Progenitor cell of endocrine pancreas (in vitro differentiated cells): ENCODE results near the gene FOLR2. TPM values are rescaled to one million over a fixed set of nuclear protein-coding genes. Genes with fewer than 3 reads are reported as not detected.

Source experiments
- DNase-seq: peaks from one replicate; pipeline ENCODE4 v3.0.0; 2021; ENCODE audit warnings: low spot score; ENCODE audit not compliant: unreplicated experiment
- H3K27ac Mint-ChIP-seq: 2 replicates; pipeline ENCODE4 v1.8.0; 2021; ENCODE audit warnings: mild to moderate bottlenecking, moderate library complexity, mixed read lengths
- H3K27me3 Mint-ChIP-seq: 2 replicates; pipeline ENCODE4 v1.8.0; 2021; ENCODE audit warnings: mixed read lengths
- H3K36me3 Mint-ChIP-seq: 2 replicates; pipeline ENCODE4 v1.8.0; 2022; ENCODE audit warnings: mixed read lengths; ENCODE audit not compliant: insufficient read depth
- H3K4me1 Mint-ChIP-seq: 2 replicates; pipeline ENCODE4 v1.8.0; 2021; ENCODE audit warnings: low read depth, mixed read lengths
- H3K4me3 Mint-ChIP-seq: 2 replicates; pipeline ENCODE4 v1.8.0; 2021; ENCODE audit warnings: low read depth, mild to moderate bottlenecking, moderate library complexity, mixed read lengths
- H3K9me3 Mint-ChIP-seq: 2 replicates; pipeline ENCODE4 v1.8.0; 2021; ENCODE audit warnings: low read depth, mixed read lengths
- CTCF ChIP-seq: fragments of 200-600 bp; sonication (generic); IDR thresholded peaks from one replicate; pipeline ENCODE4 v1.5.0; 2021; ENCODE audit warnings: antibody characterized with exemption, mild to moderate bottlenecking; ENCODE audit not compliant: unreplicated experiment
- total RNA-seq: library from RNA; stranded (reverse); gene quantifications from 2 replicates; pipeline ENCODE4 v1.2.1, GENCODE V29; 2021

Gene FOLR2
- total RNA-seq, 1 donor from 2014 or later = not detected

GRCh38 chr11:72249961-72250360 is 33.4 kb downstream of the FOLR2 start:
- DNase-seq = no peak
- no peak for TF ChIP-seq CTCF
- H3K4me3 Mint-ChIP-seq = no peak overlapping the region
- H3K27me3 Mint-ChIP-seq = peaks cover 39% of the 10 kb centered on the region
- H3K4me1 Mint-ChIP-seq = no peaks in the 10 kb centered on the region
- no peak overlapping the region for H3K27ac Mint-ChIP-seq
- H3K36me3 Mint-ChIP-seq = no peaks in the 10 kb centered on the region
- no peaks in the 10 kb centered on the region for H3K9me3 Mint-ChIP-seq

DNA sequence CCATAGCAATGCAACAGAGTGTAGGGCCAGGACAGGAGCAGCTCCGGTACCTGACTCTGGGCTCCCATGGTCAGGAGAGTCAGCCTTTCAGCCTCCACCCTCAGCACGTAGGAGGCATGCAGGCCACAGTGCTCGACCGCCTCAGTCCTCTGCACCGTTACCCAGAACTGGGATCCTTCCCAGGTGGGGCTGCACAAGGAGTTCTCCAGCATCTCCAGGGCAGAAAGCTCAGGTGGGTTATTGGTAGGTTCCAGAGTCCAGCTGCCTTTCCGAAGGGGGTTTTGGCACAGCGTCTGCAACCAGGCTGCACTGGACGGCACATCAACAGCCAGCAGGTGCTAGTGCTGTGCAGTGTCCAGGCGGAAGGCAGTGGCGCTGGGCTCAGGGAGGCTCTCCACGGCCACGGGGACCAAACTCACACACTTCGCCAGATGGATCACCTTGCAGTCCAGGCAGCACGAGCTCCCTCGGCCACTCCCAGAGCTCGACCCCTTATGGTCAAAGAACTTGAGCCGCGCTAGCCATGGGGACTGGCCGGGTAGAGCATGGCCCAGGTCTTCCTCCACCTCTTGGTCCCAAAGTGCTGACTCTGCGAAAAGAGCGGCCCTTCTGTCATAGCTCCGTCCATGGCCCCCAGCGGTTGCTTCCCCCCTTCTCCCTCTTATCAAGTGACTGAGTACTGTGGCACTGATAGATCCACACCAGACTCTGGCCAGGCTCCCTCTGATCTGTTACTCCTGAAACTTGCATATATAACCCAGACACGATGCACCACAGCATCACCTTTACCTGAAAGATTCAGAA is 34.3 kb downstream of the FOLR2 start:
- H3K27ac Mint-ChIP-seq = no peak overlapping the region
- peaks cover 46% of the 10 kb centered on the region for H3K27me3 Mint-ChIP-seq
- H3K4me1 Mint-ChIP-seq = no peaks in the 10 kb centered on the region
- H3K9me3 Mint-ChIP-seq = no peaks in the 10 kb centered on the region
- H3K36me3 Mint-ChIP-seq = no peaks in the 10 kb centered on the region
- no peak for TF ChIP-seq CTCF
- no peak overlapping the region for H3K4me3 Mint-ChIP-seq
- DNase-seq = no peak

GRCh38 chr11:72251614-72252013 is 35.0 kb downstream of the FOLR2 start:
- Mint-ChIP-seq H3K36me3 (no peaks in the 10 kb centered on the region), H3K9me3 (no peaks in the 10 kb centered on the region), H3K4me1 (no peaks in the 10 kb centered on the region), H3K27me3 (peaks cover 48% of the 10 kb centered on the region), H3K4me3 (no peak overlapping the region), H3K27ac (no peak overlapping the region)
- DNase-seq = no peak
- TF ChIP-seq CTCF = no peak

DNA sequence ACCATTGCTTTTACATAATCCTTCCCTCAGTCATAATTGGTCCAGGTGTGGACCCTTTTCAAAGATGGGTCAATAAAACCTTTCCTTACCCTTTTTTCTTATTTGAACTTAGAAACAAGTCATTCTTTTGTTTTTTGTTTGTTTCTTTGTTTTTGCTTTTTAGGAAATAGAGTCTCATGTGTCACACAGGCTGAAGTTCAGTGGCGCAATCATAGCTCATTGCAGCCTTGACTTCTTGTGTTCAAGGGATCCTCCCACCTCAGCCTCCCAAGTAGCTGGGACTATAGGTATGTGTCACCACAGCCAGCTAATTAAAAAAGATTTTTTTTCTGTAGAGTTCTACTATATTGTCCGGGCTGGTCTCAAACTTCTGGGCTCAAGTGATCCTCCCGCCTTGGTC is 36.8 kb downstream of the FOLR2 start:
- no peaks in the 10 kb centered on the region for H3K4me1 Mint-ChIP-seq
- no peaks in the 10 kb centered on the region for H3K36me3 Mint-ChIP-seq
- no peaks in the 10 kb centered on the region for H3K9me3 Mint-ChIP-seq
- no peak for DNase-seq
- no peak overlapping the region for H3K27ac Mint-ChIP-seq
- TF ChIP-seq CTCF = no peak
- peaks cover 44% of the 10 kb centered on the region for H3K27me3 Mint-ChIP-seq
- no peak overlapping the region for H3K4me3 Mint-ChIP-seq

DNA sequence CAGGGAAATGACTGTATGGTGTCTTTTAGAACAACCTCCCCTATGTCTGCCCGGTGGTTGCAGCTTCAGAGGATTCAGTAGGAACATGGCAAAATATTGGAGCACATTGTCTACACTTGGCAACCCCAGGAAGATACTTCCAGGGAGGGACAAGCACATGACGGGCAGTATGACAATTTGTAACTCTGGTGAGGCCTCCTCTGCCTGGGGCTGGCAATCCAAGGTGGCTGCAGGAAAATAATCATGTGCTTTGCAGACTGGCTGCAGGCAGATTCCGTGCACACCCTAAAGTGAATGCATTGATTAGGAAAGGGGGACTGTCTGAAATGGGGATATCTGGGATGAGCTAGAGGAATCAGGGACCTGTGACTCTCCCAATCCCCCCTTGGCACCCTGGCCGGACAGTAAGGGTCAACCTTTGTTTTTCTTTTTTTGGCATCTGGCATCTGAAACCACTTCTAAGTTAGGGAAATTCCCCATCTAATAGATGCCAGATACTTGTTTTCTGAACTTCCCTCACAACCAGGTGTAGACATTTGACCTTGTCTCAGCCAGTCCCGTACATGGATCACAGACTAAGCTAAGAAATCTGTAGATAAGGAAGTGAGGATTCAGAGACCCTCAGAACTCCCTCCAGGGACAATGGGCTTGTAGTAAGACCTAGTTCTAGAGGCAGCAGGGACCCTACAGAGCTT is 37.9 kb downstream of the FOLR2 start:
- no peaks in the 10 kb centered on the region for H3K9me3 Mint-ChIP-seq
- peaks cover 40% of the 10 kb centered on the region for H3K27me3 Mint-ChIP-seq
- no peak for TF ChIP-seq CTCF
- no peaks in the 10 kb centered on the region for H3K4me1 Mint-ChIP-seq
- no peak for DNase-seq
- no peaks in the 10 kb centered on the region for H3K36me3 Mint-ChIP-seq
- H3K27ac Mint-ChIP-seq = no peak overlapping the region
- no peak overlapping the region for H3K4me3 Mint-ChIP-seq
